HepG2 (cell line): ENCODE measurements around the gene CAPS2. TPM values are rescaled to one million over a fixed set of nuclear protein-coding genes. Genes with fewer than 3 reads are reported as not detected.

Source experiments
- ATAC-seq: fragments of 200-7000 bp; cut with Tn5 transposase; 3 replicates; pipeline ENCODE4 v1.9.1; 2020; ENCODE audit warnings: mild to moderate bottlenecking, moderate library complexity
- BruUV-seq: library from RNA; stranded (reverse); fragments of 400-500 nt; replicated peaks from 2 replicates; lab custom pipeline; 2021; lab: Mats Ljungman, UMichigan
- CTCF ChIA-PET: fragments of 300-600 bp; formaldehyde crosslinking; extraction: SDS; loops from one replicate; lab custom pipeline; 2021; ENCODE audit warnings: low total read pairs, inconsistent platforms, low intra/inter-chr PET ratio; lab: Yijun Ruan, JAX
- POLR2A ChIA-PET: fragments of 350-600 bp; sonication (Branson Sonifier 250); formaldehyde crosslinking; loops from one replicate; lab custom pipeline; 2020; ENCODE audit warnings: antibody characterized with exemption, inconsistent platforms; lab: Yijun Ruan, JAX
- DNase-seq: peaks from one replicate; pipeline ENCODE4 v3.0.0-alpha.2; 2015; ENCODE audit warnings: low spot score
- FAIRE-seq: peaks from 3 replicates; lab custom pipeline; 2011; peaks lifted over from hg19 to GRCh38; lab: Jason Lieb, UNC
- H2AFZ ChIP-seq: one replicate; pipeline ENCODE4 v1.6.1; 2011; ENCODE audit warnings: low read length, inconsistent platforms
- H3K27ac ChIP-seq: fragments of 300-600 bp; 3 replicates; pipeline ENCODE4 v1.8.0; 2011; ENCODE audit warnings: mixed run types, mild to moderate bottlenecking, mixed read lengths, low read length, inconsistent platforms; ENCODE audit not compliant: insufficient read depth; ENCODE audit errors: extremely low read length
- H3K27me3 ChIP-seq, 2 experiments: fragments of 200-600 bp in 1 of 2; 2 replicates in 1 of 2; 3 replicates in 1 of 2; pipeline versions ENCODE4 v1.6.0 to v1.8.0; 2011; ENCODE audit warnings: low read length in 2 of 2, mild to moderate bottlenecking in 2 of 2, moderate library complexity in 2 of 2, inconsistent platforms in 1 of 2; ENCODE audit not compliant: insufficient read depth in 2 of 2, control insufficient read depth in 1 of 2
- H3K36me3 ChIP-seq, 2 experiments: fragments of 200-600 bp in 1 of 2; replicated peaks in 1 of 2; 2 replicates in 1 of 2; 3 replicates in 1 of 2; pipeline versions ENCODE4 v1.5.1 to v1.8.0; 2011; ENCODE audit warnings: low read length in 2 of 2, inconsistent platforms in 1 of 2; ENCODE audit not compliant: insufficient read depth in 2 of 2, control insufficient read depth in 1 of 2
- H3K4me1 ChIP-seq: 2 replicates; pipeline ENCODE4 v1.5.1; 2012; ENCODE audit warnings: low read length, inconsistent platforms; ENCODE audit not compliant: insufficient read depth
- H3K4me2 ChIP-seq: 2 replicates; pipeline ENCODE4 v1.6.0; 2011; ENCODE audit warnings: low read depth, low read length, inconsistent platforms
- H3K4me3 ChIP-seq, 3 experiments: fragments of 200-600 bp in 1 of 3; sonication (generic), shearing (Covaris generic) in 1 of 3; replicated peaks in 1 of 3; 2 replicates each; pipeline ENCODE4 v1.5.1; 2011 to 2016; ENCODE audit warnings: low read length in 3 of 3, inconsistent platforms in 2 of 3, low read depth in 2 of 3, mild to moderate bottlenecking in 2 of 3, control low read depth in 1 of 3, mixed read lengths in 1 of 3; ENCODE audit not compliant: insufficient read depth in 1 of 3
- H3K79me2 ChIP-seq: one replicate; pipeline ENCODE4 v1.6.1; 2011; ENCODE audit warnings: low read length, inconsistent platforms; ENCODE audit not compliant: insufficient read depth
- H3K9ac ChIP-seq: 2 replicates; pipeline ENCODE4 v1.6.0; 2011; ENCODE audit warnings: mild to moderate bottlenecking, low read depth, low read length, inconsistent platforms; ENCODE audit not compliant: insufficient read depth
- H3K9me3 ChIP-seq: 2 replicates; pipeline ENCODE4 v1.5.1; 2012; ENCODE audit warnings: mild to moderate bottlenecking, low read length
- H4K20me1 ChIP-seq: 2 replicates; pipeline ENCODE4 v1.6.0; 2011; ENCODE audit warnings: inconsistent platforms, mild to moderate bottlenecking, low read length, moderate library complexity; ENCODE audit not compliant: insufficient read depth
- DR1 ChIP-seq: sonication (generic); formaldehyde crosslinking; IDR thresholded peaks from 2 replicates; pipeline ENCODE4 v1.8.0; 2021; ENCODE audit warnings: mild to moderate bottlenecking, missing genetic modification reagents, inconsistent platforms
- GTF2F1 ChIP-seq: fragments of 150-350 bp; IDR thresholded peaks from 2 replicates; pipeline ENCODE4 v1.6.1; 2014; ENCODE audit warnings: low read length
- SNAPC5 ChIP-seq: sonication (generic); formaldehyde crosslinking; IDR thresholded peaks from 2 replicates; pipeline ENCODE4 v1.8.1; 2023; ENCODE audit warnings: mild to moderate bottlenecking, missing genetic modification reagents, borderline replicate concordance
- ZBTB25 ChIP-seq: IDR thresholded peaks from 2 replicates; pipeline ENCODE4 v1.6.1; 2018; ENCODE audit warnings: missing genetic modification reagents
- ZFP82 ChIP-seq: sonication (generic); formaldehyde crosslinking; IDR thresholded peaks from 2 replicates; pipeline ENCODE4 v1.5.1; 2020; ENCODE audit warnings: mild to moderate bottlenecking, missing genetic modification reagents, borderline replicate concordance
- ZKSCAN8 ChIP-seq: IDR thresholded peaks from 2 replicates; pipeline ENCODE4 v1.6.1; 2016; ENCODE audit warnings: borderline replicate concordance, missing genetic modification reagents, missing compliant biosample characterization
- ZNF318 ChIP-seq: sonication (generic); formaldehyde crosslinking; IDR thresholded peaks from 2 replicates; pipeline ENCODE4 v1.4.0; 2020; ENCODE audit warnings: mild to moderate bottlenecking, missing genetic modification reagents
- ZNF468 ChIP-seq: sonication (generic); formaldehyde crosslinking; IDR thresholded peaks from 2 replicates; pipeline ENCODE4 v1.8.0; 2022; ENCODE audit warnings: mild to moderate bottlenecking, moderate library complexity, missing genetic modification reagents
- ZNF75D ChIP-seq: sonication (generic); formaldehyde crosslinking; IDR thresholded peaks from 2 replicates; pipeline ENCODE4 v1.8.1; 2023; ENCODE audit warnings: missing genetic modification reagents, mild to moderate bottlenecking, borderline replicate concordance
- ZNF879 ChIP-seq: sonication (generic); formaldehyde crosslinking; IDR thresholded peaks from 2 replicates; pipeline ENCODE4 v1.8.1; 2023; ENCODE audit warnings: missing genetic modification reagents
- WGBS: methylation state at CpG from one replicate; pipeline ENCODE4 v1.1.6; 2017; ENCODE audit warnings: low lambda C conversion rate; 5-methylcytosine and 5-hydroxymethylcytosine counted together
- in situ Hi-C: cut with HindIII; loops from 2 replicates; pipeline ENCODE4 v1.10.0; 2017; ENCODE audit warnings: low pct_unique_long_range_greater_than_20kb; ENCODE audit not compliant: extremely low pct_ligation_motif_present
- intact Hi-C: fragments of 100-400 bp; cut with micrococcal nuclease; formaldehyde crosslinking; loops from one replicate; pipeline ENCODE4 v1.10.0; 2022; ENCODE audit not compliant: unreplicated experiment
- polyA plus RNA-seq, 8 experiments: library from polyadenylated mRNA; depleted of rRNA in 3 of 8; stranded (reverse) in 7 of 8; unstranded in 1 of 8; fragments of >200 nt; fragmentation: Illumina TruSeq in 4 of 8; extraction: Trizol in 4 of 8; gene quantifications; 2 replicates each; pipeline versions ENCODE4 v1.2.1 to v1.2.3, GENCODE V29; 2011 to 2016; ENCODE audit warnings: low read depth in 4 of 8, missing spikeins in 1 of 8, mixed read lengths in 1 of 8; ENCODE audit not compliant: insufficient read depth in 1 of 8
- total RNA-seq, 5 experiments: library from RNA; depleted of rRNA; stranded (reverse); fragments of >200 nt; fragmentation: Illumina TruSeq; extraction: Trizol; gene quantifications; 2 replicates each; pipeline ENCODE4 v1.2.3, GENCODE V29; 2016; ENCODE audit warnings: low read depth in 1 of 5

The CAPS2 gene
- total and polyA plus RNA-seq, 2 of the 13 experiments (the other 11 are each of a cell fraction or from before 2014, with no cell fraction given) = 0.11 TPM; not detected in 1

- TF ChIP-seq ZBTB25 (CRISPR knock-in tag) (no peak), ZFP82 (CRISPR knock-in tag) (no peak), ZKSCAN8 (CRISPR knock-in tag) (no peak), ZNF468 (no peak), GTF2F1 (no peak), DR1 (CRISPR knock-in tag) (no peak)
Observed at GRCh38 chr12:75288860-75289259, 41.3 kb downstream of the CAPS2 start (continued).

- no peak overlapping the region for H3K4me3 ChIP-seq
- no peaks in the 10 kb centered on the region for H3K79me2 ChIP-seq
- no TSS peak for BruUV-seq
- no peaks in the 10 kb centered on the region for H3K27me3 ChIP-seq
- no peaks in the 10 kb centered on the region for H3K36me3 ChIP-seq
- ATAC-seq = no peak
- POLR2A ChIA-PET = no interaction called here
- 19% methylated on average over 2 of the region's 2 CpGs for WGBS
- intact Hi-C loops (no loop called here), in situ Hi-C loops (no loop called here)
- no peak overlapping the region for H3K27ac ChIP-seq
- no peaks in the 10 kb centered on the region for H4K20me1 ChIP-seq
- FAIRE-seq = no peak
- no peak overlapping the region for H3K9ac ChIP-seq
- H3K9me3 ChIP-seq = no peaks in the 10 kb centered on the region
- no peak overlapping the region for H3K4me2 ChIP-seq
- H2AFZ ChIP-seq = no peak overlapping the region
- no peaks in the 10 kb centered on the region for H3K4me1 ChIP-seq
- CTCF ChIA-PET = no interaction called here
- no peak for DNase-seq
- TF ChIP-seq SNAPC5 (CRISPR knock-in tag) (no peak), ZNF879 (CRISPR knock-in tag) (no peak), ZNF75D (CRISPR knock-in tag) (no peak), ZNF318 (no peak)
Observed at GRCh38 chr12:75275702-75276101, 54.4 kb downstream of the CAPS2 start.
